HepG2 (cell line): ENCODE results near the gene ZFR. TPM values are rescaled to one million over a fixed set of nuclear protein-coding genes. Genes with fewer than 3 reads are reported as not detected.

ENCODE experiments used
- ATF1 ChIP-seq: IDR thresholded peaks from 2 replicates; pipeline ENCODE4 v1.6.1; 2016; ENCODE audit warnings: mild to moderate bottlenecking, control low read depth
- CAMTA2 ChIP-seq: sonication (generic); formaldehyde crosslinking; IDR thresholded peaks from 2 replicates; pipeline ENCODE4 v1.4.0; 2020; ENCODE audit warnings: mild to moderate bottlenecking, missing genetic modification reagents, borderline replicate concordance
- CEBPG ChIP-seq: IDR thresholded peaks from 2 replicates; pipeline ENCODE4 v1.6.1; 2016
- CENPT ChIP-seq: sonication (generic); formaldehyde crosslinking; IDR thresholded peaks from 2 replicates; pipeline ENCODE4 v1.8.0; 2022; ENCODE audit warnings: low read depth, mild to moderate bottlenecking, moderate library complexity, missing genetic modification reagents
- CHD4 ChIP-seq: fragments of 200-600 bp; sonication (generic); IDR thresholded peaks from 2 replicates; pipeline ENCODE4 v1.7.0; 2017; ENCODE audit warnings: mild to moderate bottlenecking, low read length, borderline replicate concordance
- MYNN ChIP-seq: sonication (generic); formaldehyde crosslinking; IDR thresholded peaks from 2 replicates; pipeline ENCODE4 v1.4.0; 2020; ENCODE audit warnings: mild to moderate bottlenecking, low read depth, missing genetic modification reagents
- NAIF1 ChIP-seq: sonication (generic); formaldehyde crosslinking; IDR thresholded peaks from 2 replicates; pipeline ENCODE4 v1.5.0; 2020; ENCODE audit warnings: mild to moderate bottlenecking, missing genetic modification reagents, borderline replicate concordance
- NCOR1 ChIP-seq: fragments of 200-600 bp; sonication (generic); IDR thresholded peaks from 2 replicates; pipeline ENCODE4 v1.7.0; 2017; ENCODE audit warnings: antibody characterized with exemption, low read length, borderline replicate concordance
- PCBP1 ChIP-seq: fragments of 200-400 bp; formaldehyde crosslinking; IDR thresholded peaks from 2 replicates; pipeline ENCODE4 v1.6.1; 2017; ENCODE audit warnings: mild to moderate bottlenecking, low read depth, low read length, borderline replicate concordance
- RFXANK ChIP-seq: IDR thresholded peaks from 2 replicates; pipeline ENCODE4 v1.6.1; 2016
- SP1 ChIP-seq, 2 experiments: fragments of 450-650 bp in 1 of 2; sonication (generic) in 1 of 2; formaldehyde crosslinking in 1 of 2; IDR thresholded peaks; 2 replicates each; pipeline versions ENCODE4 v1.4.0 to v1.6.1; 2016 to 2020; ENCODE audit warnings: missing genetic modification reagents in 1 of 2
- TFDP1 ChIP-seq: IDR thresholded peaks from 2 replicates; pipeline ENCODE4 v1.6.1; 2016; ENCODE audit warnings: missing compliant biosample characterization, missing genetic modification reagents, borderline replicate concordance
- TRIM24 ChIP-seq: sonication (generic); formaldehyde crosslinking; IDR thresholded peaks from 2 replicates; pipeline ENCODE4 v1.8.0; 2022; ENCODE audit warnings: mild to moderate bottlenecking, missing genetic modification reagents
- WIZ ChIP-seq: sonication (generic); formaldehyde crosslinking; IDR thresholded peaks from 2 replicates; pipeline ENCODE4 v1.5.1; 2020; ENCODE audit warnings: mild to moderate bottlenecking, missing genetic modification reagents
- ZNF207 ChIP-seq: fragments of 450-650 bp; IDR thresholded peaks from 2 replicates; pipeline ENCODE4 v1.6.1; 2016; ENCODE audit warnings: antibody characterized with exemption, borderline replicate concordance
- ZNF224 ChIP-seq: sonication (generic); formaldehyde crosslinking; IDR thresholded peaks from 2 replicates; pipeline ENCODE4 v1.5.0; 2020; ENCODE audit warnings: mild to moderate bottlenecking, missing genetic modification reagents
- ZNF263 ChIP-seq: sonication (generic); formaldehyde crosslinking; IDR thresholded peaks from 2 replicates; pipeline ENCODE4 v1.4.0; 2020; ENCODE audit warnings: missing genetic modification reagents
- ZNF563 ChIP-seq: sonication (generic); formaldehyde crosslinking; IDR thresholded peaks from 2 replicates; pipeline ENCODE4 v1.8.0; 2022; ENCODE audit warnings: mild to moderate bottlenecking, moderate library complexity, missing genetic modification reagents
- ZNF850 ChIP-seq: sonication (generic); formaldehyde crosslinking; conservative IDR thresholded peaks from 2 replicates; pipeline ENCODE4 v1.9.0; 2021; ENCODE audit warnings: mild to moderate bottlenecking, missing genetic modification reagents
- ZSCAN31 ChIP-seq: sonication (generic); formaldehyde crosslinking; IDR thresholded peaks from 2 replicates; pipeline ENCODE4 v1.5.0; 2020; ENCODE audit warnings: low read depth, mild to moderate bottlenecking, missing genetic modification reagents
- polyA plus RNA-seq, 8 experiments: library from polyadenylated mRNA; depleted of rRNA in 3 of 8; stranded (reverse) in 7 of 8; unstranded in 1 of 8; fragments of >200 nt; fragmentation: Illumina TruSeq in 4 of 8; extraction: Trizol in 4 of 8; gene quantifications; 2 replicates each; pipeline versions ENCODE4 v1.2.1 to v1.2.3, GENCODE V29; 2011 to 2016; ENCODE audit warnings: low read depth in 4 of 8, missing spikeins in 1 of 8, mixed read lengths in 1 of 8; ENCODE audit not compliant: insufficient read depth in 1 of 8
- total RNA-seq, 5 experiments: library from RNA; depleted of rRNA; stranded (reverse); fragments of >200 nt; fragmentation: Illumina TruSeq; extraction: Trizol; gene quantifications; 2 replicates each; pipeline ENCODE4 v1.2.3, GENCODE V29; 2016; ENCODE audit warnings: low read depth in 1 of 5
- TF ChIP-seq, protein P1 (sequence below): sonication (generic); formaldehyde crosslinking; IDR thresholded peaks from 2 replicates; pipeline ENCODE4 v1.5.0; 2020; ENCODE audit warnings: mild to moderate bottlenecking, missing genetic modification reagents
- TF ChIP-seq, protein P2 (sequence below), 2 experiments: IDR thresholded peaks; 2 replicates each; pipeline ENCODE4 v1.6.1; 2011 to 2012; ENCODE audit warnings: low read length in 2 of 2, borderline replicate concordance in 1 of 2, low read depth in 1 of 2, mild to moderate bottlenecking in 1 of 2, moderate library complexity in 1 of 2

Gene ZFR
- total and polyA plus RNA-seq, 2 of the 13 experiments (the other 11 are each of a cell fraction or from before 2014, with no cell fraction given) = 89.0 to 92.8 TPM

GRCh38 chr5:32390819-32391591 is 53.5 kb downstream of the ZFR start (continued):
- TF ChIP-seq ZNF224 (CRISPR knock-in tag) (no peak), RFXANK (CRISPR knock-in tag) (no peak), ZNF563 (no peak), MYNN (CRISPR knock-in tag) (no peak), ATF1 (CRISPR knock-in tag) (no peak), CAMTA2 (CRISPR knock-in tag) (no peak), CENPT (CRISPR knock-in tag) (no peak), ZNF207 (no peak), NCOR1 (no peak), SP1 (IDR thresholded peaks at IDR 0.05) (no peak), SP1 (CRISPR knock-in tag; IDR thresholded peaks at IDR 0.05) (no peak), WIZ (CRISPR knock-in tag) (no peak), ZNF263 (no peak), CHD4 (0 out of 2 replicates have a peak, but pooled peaks have one; percentile 63), ZNF850 (CRISPR knock-in tag) (no peak), TRIM24 (CRISPR knock-in tag) (no peak), ZSCAN31 (CRISPR knock-in tag) (no peak), PCBP1 (no peak), TFDP1 (CRISPR knock-in tag) (no peak), CEBPG (CRISPR knock-in tag) (peak; percentile 94), NAIF1 (CRISPR knock-in tag) (no peak)
- TF ChIP-seq, protein P1, sequence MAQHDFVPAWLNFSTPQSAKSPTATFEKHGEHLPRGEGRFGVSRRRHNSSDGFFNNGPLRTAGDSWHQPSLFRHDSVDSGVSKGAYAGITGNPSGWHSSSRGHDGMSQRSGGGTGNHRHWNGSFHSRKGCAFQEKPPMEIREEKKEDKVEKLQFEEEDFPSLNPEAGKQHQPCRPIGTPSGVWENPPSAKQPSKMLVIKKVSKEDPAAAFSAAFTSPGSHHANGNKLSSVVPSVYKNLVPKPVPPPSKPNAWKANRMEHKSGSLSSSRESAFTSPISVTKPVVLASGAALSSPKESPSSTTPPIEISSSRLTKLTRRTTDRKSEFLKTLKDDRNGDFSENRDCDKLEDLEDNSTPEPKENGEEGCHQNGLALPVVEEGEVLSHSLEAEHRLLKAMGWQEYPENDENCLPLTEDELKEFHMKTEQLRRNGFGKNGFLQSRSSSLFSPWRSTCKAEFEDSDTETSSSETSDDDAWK (CRISPR knock-in tag) = no peak
- TF ChIP-seq, protein P2, sequence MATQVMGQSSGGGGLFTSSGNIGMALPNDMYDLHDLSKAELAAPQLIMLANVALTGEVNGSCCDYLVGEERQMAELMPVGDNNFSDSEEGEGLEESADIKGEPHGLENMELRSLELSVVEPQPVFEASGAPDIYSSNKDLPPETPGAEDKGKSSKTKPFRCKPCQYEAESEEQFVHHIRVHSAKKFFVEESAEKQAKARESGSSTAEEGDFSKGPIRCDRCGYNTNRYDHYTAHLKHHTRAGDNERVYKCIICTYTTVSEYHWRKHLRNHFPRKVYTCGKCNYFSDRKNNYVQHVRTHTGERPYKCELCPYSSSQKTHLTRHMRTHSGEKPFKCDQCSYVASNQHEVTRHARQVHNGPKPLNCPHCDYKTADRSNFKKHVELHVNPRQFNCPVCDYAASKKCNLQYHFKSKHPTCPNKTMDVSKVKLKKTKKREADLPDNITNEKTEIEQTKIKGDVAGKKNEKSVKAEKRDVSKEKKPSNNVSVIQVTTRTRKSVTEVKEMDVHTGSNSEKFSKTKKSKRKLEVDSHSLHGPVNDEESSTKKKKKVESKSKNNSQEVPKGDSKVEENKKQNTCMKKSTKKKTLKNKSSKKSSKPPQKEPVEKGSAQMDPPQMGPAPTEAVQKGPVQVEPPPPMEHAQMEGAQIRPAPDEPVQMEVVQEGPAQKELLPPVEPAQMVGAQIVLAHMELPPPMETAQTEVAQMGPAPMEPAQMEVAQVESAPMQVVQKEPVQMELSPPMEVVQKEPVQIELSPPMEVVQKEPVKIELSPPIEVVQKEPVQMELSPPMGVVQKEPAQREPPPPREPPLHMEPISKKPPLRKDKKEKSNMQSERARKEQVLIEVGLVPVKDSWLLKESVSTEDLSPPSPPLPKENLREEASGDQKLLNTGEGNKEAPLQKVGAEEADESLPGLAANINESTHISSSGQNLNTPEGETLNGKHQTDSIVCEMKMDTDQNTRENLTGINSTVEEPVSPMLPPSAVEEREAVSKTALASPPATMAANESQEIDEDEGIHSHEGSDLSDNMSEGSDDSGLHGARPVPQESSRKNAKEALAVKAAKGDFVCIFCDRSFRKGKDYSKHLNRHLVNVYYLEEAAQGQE (IDR thresholded peaks at IDR 0.05; ENCODE audit: borderline replicate concordance in 1 of 2, low read depth in 1 of 2, low read length in 2 of 2) = peak in 1 of 2 experiments; percentile 81; a peak in 3 of 4 replicates
